Inferior parietal cortex (tissue), 1 donor: Measurements from ENCODE around the gene SYNE2.

ENCODE experiments used
- DNase-seq: peaks from one replicate; pipeline ENCODE4 v3.0.0-alpha.2; 2016; ENCODE audit errors: extremely low spot score

SYNE2 gene

GRCh38 chr14:64217834-64218233, 365.0 kb downstream of the SYNE2 start:
- no peak for DNase-seq

GRCh38 chr14:64218344-64219240, 365.8 kb downstream of the SYNE2 start:
- no peak for DNase-seq

GRCh38 chr14:64220056-64220455, 367.3 kb downstream of the SYNE2 start:
- DNase-seq = no peak

GRCh38 chr14:64220466-64220865, 367.7 kb downstream of the SYNE2 start:
- peak; percentile 54 for DNase-seq

GRCh38 chr14:64221391-64222003, 368.7 kb downstream of the SYNE2 start:
- no peak for DNase-seq

- no peak for DNase-seq
These were observed 372.4 kb downstream of the SYNE2 start for GRCh38 chr14:64225151-64225757.

- no peak for DNase-seq
These were observed 375.1 kb downstream of the SYNE2 start for GRCh38 chr14:64227856-64228255.

- no peak for DNase-seq
These were observed 376.7 kb downstream of the SYNE2 start for GRCh38 chr14:64229489-64229888.

- DNase-seq = no peak
These were observed 379.5 kb downstream of the SYNE2 start for GRCh38 chr14:64232095-64232838.

- no peak for DNase-seq
These were observed 380.1 kb downstream of the SYNE2 start for GRCh38 chr14:64232944-64233343.

- no peak for DNase-seq
These were observed 380.9 kb downstream of the SYNE2 start for GRCh38 chr14:64233531-64234190.

- no peak for DNase-seq
These were observed 382.3 kb downstream of the SYNE2 start for GRCh38 chr14:64234877-64235651.

- no peak for DNase-seq
These were observed 383.1 kb downstream of the SYNE2 start for GRCh38 chr14:64235652-64236640.

- DNase-seq = no peak
These were observed 385.2 kb downstream of the SYNE2 start for GRCh38 chr14:64238049-64238448.

- DNase-seq = no peak
These were observed 385.8 kb downstream of the SYNE2 start for GRCh38 chr14:64238631-64239030.

GRCh38 chr14:64244279-64244678, 391.5 kb downstream of the SYNE2 start:
- no peak for DNase-seq

- DNase-seq = no peak
These were observed 392.7 kb downstream of the SYNE2 start for GRCh38 chr14:64245491-64245890.

GRCh38 chr14:64246688-64247087, 393.9 kb downstream of the SYNE2 start:
- no peak for DNase-seq

GRCh38 chr14:64247195-64247594, 394.4 kb downstream of the SYNE2 start:
- DNase-seq = no peak
